Measurements from ENCODE around the gene NUDCD3.

DNA sequence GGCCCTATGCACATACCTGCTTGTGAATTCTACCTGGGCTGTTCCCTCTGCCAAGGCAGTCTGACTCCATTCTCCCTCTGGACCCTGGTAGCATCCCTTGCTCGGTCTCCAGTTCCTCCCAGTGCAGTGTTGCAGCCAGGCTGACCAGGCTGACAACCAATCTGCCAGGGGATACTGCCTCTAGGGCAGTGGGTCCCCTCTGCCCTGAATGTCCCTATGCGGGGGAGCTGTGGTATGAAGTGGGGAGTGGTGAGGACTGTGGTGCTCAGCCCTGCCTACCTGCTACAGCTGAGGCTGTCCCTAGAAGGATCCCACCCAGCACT lies 117.1 kb downstream of the NUDCD3 start:
- TF ChIP-seq, protein P1, sequence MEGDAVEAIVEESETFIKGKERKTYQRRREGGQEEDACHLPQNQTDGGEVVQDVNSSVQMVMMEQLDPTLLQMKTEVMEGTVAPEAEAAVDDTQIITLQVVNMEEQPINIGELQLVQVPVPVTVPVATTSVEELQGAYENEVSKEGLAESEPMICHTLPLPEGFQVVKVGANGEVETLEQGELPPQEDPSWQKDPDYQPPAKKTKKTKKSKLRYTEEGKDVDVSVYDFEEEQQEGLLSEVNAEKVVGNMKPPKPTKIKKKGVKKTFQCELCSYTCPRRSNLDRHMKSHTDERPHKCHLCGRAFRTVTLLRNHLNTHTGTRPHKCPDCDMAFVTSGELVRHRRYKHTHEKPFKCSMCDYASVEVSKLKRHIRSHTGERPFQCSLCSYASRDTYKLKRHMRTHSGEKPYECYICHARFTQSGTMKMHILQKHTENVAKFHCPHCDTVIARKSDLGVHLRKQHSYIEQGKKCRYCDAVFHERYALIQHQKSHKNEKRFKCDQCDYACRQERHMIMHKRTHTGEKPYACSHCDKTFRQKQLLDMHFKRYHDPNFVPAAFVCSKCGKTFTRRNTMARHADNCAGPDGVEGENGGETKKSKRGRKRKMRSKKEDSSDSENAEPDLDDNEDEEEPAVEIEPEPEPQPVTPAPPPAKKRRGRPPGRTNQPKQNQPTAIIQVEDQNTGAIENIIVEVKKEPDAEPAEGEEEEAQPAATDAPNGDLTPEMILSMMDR (IDR thresholded peaks at IDR 0.05; ENCODE audit: insufficient read depth, low read length, poor library complexity, severe bottlenecking): no peak
- TF ChIP-seq EZH2phosphoT487 (conservative IDR thresholded peaks at IDR 0.05; ENCODE audit: low read length): no peak

All from SU-DHL-6 (cell line).